ENCODE measurements around the gene HRK. TPM values are rescaled to one million over a fixed set of nuclear protein-coding genes. Genes with fewer than 3 reads are reported as not detected.

HRK gene
- total and polyA plus RNA-seq, 9 of the 15 experiments (the other 6 are each of a cell fraction or from before 2014, with no cell fraction given): 0.01 to 0.05 (median 0.04) TPM; not detected in 6

DNA sequence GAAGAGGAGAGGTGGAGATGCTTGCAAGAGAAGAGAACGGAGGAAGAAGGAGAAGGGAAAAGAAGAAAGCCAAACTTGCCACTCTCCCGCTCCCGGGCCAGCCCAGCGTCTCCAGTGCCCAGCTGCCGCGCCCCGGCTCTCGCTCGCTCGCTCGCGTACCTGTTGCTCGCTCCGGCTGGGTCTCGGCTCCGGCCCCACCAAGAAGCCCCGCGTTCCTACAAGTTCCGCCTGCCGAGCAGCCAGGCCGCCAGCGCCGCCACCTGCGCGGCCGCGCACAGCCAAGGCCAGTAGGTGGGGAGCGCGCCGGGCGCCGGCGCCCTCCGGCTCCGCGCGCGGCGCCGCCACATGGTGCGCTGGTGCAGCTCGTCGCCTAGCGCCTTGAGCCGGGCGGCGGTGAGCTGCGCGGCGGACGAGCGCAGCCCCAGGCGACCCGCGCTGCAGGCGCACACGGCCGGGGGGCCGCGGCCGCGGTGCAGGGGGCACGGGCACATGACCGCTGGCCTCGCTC lies 370 bp downstream of the HRK start (continued):
- TF ChIP-seq, protein P1, sequence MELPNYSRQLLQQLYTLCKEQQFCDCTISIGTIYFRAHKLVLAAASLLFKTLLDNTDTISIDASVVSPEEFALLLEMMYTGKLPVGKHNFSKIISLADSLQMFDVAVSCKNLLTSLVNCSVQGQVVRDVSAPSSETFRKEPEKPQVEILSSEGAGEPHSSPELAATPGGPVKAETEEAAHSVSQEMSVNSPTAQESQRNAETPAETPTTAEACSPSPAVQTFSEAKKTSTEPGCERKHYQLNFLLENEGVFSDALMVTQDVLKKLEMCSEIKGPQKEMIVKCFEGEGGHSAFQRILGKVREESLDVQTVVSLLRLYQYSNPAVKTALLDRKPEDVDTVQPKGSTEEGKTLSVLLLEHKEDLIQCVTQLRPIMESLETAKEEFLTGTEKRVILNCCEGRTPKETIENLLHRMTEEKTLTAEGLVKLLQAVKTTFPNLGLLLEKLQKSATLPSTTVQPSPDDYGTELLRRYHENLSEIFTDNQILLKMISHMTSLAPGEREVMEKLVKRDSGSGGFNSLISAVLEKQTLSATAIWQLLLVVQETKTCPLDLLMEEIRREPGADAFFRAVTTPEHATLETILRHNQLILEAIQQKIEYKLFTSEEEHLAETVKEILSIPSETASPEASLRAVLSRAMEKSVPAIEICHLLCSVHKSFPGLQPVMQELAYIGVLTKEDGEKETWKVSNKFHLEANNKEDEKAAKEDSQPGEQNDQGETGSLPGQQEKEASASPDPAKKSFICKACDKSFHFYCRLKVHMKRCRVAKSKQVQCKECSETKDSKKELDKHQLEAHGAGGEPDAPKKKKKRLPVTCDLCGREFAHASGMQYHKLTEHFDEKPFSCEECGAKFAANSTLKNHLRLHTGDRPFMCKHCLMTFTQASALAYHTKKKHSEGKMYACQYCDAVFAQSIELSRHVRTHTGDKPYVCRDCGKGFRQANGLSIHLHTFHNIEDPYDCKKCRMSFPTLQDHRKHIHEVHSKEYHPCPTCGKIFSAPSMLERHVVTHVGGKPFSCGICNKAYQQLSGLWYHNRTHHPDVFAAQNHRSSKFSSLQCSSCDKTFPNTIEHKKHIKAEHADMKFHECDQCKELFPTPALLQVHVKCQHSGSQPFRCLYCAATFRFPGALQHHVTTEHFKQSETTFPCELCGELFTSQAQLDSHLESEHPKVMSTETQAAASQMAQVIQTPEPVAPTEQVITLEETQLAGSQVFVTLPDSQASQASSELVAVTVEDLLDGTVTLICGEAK (IDR thresholded peaks at IDR 0.05): no peak
- TF ChIP-seq, protein P1 (CRISPR knock-in tag; IDR thresholded peaks at IDR 0.05): no peak
- TF ChIP-seq ETV1 (tag; conservative IDR thresholded peaks at IDR 0.05; ENCODE audit: low read depth) (no peak), HDAC8 (tag; IDR thresholded peaks at IDR 0.05) (no peak), ZBTB1 (CRISPR knock-in tag; IDR thresholded peaks at IDR 0.05; ENCODE audit: borderline replicate concordance, low read depth) (no peak), ZNF445 (CRISPR knock-in tag; IDR thresholded peaks at IDR 0.05; ENCODE audit: low read depth) (no peak), ARHGAP35 (IDR thresholded peaks at IDR 0.05; ENCODE audit: partially characterized antibody) (no peak)
- TF ChIP-seq, protein P2, sequence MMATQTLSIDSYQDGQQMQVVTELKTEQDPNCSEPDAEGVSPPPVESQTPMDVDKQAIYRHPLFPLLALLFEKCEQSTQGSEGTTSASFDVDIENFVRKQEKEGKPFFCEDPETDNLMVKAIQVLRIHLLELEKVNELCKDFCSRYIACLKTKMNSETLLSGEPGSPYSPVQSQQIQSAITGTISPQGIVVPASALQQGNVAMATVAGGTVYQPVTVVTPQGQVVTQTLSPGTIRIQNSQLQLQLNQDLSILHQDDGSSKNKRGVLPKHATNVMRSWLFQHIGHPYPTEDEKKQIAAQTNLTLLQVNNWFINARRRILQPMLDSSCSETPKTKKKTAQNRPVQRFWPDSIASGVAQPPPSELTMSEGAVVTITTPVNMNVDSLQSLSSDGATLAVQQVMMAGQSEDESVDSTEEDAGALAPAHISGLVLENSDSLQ (IDR thresholded peaks at IDR 0.05): no peak
